ENCODE results near the gene SRGN. TPM values are rescaled to one million over a fixed set of nuclear protein-coding genes. Genes with fewer than 3 reads are reported as not detected.

The SRGN gene
- polyA plus RNA-seq, 1 donor, result 10.7 TPM

DNA sequence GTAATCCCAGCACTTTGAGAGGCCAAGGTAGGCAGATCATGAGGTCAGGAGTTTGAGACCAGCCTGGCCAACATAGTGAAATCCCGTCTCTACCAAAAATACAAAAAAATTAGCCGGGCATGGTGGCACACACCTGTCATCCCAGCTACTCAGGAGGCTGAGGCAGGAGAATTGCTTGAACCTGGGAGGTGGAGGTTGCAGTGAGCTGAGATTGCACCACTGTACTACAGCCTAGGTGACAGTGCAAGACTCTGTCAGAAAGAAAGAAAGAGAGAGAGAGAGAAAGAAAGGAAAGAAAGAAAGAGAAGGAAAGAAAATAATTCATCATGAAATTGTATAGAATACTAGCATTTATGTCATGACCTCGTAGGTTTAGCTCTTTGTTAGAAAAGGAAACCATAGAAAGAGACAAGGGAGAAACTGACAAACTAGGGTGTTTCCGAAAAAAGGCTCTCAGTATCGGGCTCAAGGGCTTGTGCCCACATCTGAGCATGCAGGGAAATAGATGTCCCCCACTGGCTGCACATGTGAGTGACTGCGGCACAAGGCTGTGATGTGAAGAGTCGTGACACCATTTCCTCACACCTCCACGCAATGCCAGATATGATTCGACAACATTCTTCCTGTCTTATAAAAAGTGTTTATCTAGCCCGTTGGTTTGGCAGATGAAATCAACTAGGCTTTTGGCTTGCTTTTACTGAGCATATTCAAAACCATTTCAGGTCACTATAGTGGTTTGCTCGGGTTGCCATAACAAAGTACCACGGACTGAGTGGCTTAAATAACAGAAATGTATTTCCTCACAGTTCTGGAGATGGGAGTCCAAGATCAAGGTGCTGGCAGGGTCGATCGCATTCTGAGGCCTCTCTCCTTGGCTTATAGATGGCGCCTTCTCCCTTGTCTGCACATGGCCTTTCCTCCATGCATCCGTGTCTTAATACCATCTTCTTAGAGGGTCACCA, 2.0 kb downstream of the SRGN start:
- DNase-seq, result no peak

DNA sequence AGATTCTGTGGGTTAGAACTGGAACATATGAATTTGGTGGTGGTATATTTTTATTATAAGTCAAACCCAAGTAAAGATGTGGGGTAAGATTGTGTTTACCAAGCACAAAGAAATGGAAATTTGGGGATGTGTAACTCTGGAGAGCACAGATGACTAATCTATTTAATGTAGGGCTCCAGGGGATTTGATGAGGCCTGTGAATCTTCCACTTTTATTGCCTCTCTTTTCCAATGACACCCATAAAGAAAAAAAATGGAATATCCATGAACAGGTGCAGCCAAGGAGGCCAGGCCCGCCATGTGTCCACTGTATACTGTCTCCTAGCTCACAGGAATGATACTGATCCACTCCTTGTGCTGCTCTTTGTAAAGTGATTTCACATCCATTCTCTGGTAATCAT, 2.8 kb downstream of the SRGN start:
- DNase-seq, result no peak

DNA sequence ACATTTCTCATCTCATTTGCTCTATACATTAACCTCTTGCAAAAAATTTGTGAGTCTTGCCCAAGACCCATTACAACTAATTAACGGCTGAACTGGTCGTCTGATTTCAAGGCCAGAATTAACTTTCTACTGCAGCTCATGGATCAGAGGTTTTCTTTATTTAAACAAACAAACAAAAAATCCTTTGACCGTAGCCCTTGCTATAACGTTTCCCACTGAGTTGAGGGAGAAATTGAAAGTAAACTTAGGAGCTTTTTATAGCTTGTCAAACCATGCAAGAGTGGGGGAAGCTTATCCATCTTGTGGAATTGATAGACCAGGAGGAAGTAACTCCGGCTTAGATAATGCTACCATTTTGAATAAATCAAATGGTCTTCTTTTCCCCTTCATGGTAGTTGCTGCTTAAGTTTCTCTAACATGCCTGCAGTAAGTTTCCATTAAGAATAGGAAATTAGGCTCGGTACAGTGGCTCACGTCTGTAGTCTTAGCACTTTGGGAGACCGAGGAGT, 3.3 kb downstream of the SRGN start:
- DNase-seq, result no peak

DNA sequence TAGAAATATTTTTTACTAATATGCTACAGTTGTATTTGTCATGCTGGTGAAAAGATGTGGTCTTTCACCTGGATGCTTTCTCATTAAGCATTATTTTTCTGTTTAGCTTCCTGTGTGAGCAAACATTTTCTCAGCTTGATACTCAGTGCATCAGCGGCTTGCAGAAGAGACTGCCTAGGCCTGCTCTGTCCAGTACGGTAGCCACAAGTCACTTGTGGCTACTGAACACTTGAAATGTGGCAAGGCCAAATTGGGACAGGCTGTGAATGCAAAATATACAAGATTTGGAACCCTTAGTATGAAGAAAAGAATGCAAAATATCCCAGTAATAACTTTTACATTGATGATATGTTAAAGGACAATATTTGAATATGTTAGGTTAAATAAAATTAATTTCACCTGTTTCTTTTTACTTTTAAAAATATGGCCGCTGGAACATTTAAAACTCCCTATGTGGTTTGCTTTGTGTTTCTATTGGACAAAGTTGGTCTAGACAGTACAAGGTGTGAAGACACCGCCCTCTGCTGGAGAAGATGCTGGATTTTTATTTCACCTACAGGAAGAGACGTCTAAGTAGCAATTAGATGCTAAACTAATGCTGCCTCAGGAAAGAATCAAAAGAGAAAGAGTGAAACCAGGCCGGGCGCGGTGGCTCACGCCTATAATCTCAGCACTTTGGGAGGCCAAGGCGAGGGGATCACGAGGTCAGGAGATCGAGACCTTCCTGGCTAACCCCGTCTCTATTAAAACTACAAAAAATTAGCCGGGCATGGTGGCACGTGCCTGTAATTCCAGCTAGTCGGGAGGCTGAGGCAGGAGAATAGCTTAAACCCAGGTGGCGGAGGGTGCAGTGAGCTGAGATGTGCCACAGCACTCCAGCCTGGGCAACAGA, 5.3 kb downstream of the SRGN start:
- DNase-seq, result peak; percentile 79

DNA sequence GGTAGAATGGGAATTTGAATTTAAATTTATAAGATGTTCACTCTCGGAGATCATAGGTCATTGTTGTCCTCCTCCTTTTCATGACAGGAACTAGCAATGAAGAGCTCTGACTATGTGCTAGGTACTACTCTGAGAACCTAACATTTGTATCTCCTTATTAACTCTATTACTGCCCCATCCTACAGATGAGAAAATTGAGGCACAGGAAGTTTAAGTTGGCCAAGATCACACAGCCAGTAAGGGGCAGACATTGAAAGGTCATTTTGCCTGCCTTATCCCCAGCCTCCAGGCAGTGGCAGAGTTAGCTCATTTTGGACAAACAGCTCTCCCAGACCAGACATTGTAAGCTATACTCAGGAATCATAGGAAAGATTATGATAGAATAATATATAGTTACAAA, 6.0 kb downstream of the SRGN start:
- DNase-seq, result no peak

DNA sequence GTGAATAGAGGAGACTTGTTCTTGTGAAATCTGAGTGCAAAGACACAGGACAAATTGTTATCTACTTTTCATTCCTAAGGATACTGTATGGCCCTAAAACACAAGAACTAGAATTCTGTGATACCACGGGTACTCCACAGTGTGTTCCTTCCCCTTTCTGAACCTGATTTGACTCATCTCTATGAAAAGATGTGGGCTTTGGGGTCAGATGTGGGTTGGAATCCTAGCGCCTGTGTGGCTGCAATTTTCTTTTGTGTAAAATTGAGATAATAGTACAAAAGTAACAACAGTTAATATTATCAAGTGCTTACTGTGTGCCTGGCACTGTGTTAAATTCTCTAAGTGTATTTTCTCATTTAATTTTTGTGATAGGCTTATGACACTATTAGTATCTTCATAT, 8.1 kb downstream of the SRGN start:
- DNase-seq, result no peak

DNA sequence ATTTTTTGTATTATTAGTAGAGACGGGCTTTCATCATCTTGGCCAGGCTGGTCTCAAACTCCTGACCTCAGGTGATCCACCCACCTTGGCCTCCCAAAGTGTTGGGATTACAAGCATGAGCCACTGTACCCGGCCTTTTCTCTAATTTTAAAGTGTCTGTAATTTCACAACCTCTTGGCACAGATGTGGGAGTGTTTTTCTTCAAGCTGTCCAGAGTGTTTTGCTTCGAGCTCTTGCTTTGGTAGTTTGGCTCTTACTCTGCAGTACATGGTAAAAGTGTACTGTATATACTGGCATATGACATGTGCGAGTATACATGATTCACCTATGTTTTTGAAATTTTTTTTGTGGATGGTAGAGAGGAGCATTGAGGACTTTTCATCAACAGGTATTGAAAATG, 9.8 kb downstream of the SRGN start:
- no peak for DNase-seq

DNA sequence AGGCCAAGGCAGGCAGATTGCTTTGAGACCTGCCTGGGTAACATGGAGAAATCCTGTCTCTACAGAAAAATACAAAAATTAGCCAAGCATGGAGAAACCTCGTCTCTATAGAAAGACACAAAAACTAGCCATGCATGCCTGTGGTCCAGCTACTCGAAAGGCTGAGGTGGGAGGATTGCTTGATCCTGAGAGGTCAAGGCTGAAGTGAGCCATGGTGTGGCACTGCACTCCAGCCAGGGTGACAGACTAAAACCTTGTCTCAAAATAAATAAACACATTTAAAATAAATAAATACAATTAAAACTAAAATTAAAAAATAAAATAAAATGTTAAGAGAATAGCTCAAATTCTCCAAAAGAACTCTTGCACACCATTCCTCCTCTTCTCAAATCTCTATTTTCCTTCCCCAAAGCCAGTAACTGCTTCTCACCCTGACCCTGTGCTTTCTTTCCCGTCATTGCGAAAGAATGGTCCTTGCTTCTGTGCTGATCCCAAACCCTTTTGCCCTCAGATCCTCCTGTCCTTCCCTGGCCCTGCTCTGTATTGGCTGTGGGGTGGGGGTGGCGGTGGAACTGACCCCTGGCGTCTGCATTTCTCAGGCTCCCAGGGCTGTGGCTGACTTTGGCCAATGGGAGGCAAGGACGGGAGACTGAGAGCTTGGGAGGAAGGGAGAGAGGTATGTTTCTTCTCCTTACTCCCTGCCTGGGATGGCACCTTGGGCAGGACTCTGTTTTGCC, 12.4 kb downstream of the SRGN start:
- no peak for DNase-seq

DNA sequence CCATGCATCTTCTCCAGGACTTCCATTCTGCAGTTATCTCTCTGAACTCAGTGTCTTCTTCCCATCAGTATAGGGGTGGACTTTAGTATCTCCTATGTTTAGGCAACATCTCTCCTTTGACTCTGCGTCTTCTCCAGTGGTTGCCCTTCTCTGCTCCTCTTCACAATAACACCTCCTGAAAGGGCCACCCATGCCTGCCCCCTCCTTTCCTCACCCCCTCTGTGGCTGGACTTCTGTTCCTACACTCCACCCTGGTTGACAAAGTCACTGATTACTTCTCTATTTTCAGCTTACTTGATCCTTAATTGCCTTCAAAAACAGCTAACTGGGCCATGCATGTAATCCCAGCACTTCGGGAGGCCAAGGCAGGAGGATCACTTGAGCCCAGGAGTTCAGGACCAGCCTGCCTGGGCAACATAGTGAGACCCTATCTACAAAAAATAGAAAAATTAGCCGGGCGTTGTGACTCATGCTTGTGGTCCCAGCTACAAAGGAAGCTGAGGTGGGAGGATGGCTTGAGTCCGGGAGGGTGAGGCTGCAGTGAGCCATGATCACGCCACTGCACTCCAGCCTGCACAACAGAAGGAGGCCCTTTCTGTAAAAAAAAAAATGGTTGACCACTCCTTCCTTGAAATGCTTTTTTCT, 13.7 kb downstream of the SRGN start:
- DNase-seq, result no peak

DNA sequence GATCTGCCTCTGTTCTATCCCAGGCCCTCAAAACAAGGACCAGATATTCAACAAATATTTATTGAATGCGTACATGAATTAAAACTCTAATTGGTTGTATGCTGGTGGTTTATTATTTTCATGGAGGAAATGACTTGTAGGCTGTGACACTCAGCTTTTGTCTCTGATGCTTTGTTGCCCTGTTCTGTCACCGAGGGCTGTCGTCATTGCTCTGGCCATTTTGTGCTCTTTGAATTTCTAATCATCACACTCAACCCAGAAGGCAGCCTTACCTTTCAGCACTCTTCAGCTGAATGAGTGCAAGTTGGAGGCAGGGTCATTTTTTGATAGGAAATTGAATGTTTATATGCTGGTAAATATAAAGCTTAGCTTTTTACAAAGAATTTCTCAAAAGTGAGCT, 14.5 kb downstream of the SRGN start:
- no peak for DNase-seq

DNA sequence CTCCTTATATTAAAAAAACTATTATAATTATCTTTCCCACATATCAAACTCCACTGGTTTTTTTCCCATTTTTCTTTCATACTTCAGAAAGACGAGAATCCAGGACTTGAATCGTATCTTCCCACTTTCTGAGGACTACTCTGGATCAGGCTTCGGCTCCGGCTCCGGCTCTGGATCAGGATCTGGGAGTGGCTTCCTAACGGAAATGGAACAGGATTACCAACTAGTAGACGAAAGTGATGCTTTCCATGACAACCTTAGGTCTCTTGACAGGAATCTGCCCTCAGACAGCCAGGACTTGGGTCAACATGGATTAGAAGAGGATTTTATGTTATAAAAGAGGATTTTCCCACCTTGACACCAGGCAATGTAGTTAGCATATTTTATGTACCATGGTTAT, 15.9 kb downstream of the SRGN start:
- DNase-seq, result no peak

DNA sequence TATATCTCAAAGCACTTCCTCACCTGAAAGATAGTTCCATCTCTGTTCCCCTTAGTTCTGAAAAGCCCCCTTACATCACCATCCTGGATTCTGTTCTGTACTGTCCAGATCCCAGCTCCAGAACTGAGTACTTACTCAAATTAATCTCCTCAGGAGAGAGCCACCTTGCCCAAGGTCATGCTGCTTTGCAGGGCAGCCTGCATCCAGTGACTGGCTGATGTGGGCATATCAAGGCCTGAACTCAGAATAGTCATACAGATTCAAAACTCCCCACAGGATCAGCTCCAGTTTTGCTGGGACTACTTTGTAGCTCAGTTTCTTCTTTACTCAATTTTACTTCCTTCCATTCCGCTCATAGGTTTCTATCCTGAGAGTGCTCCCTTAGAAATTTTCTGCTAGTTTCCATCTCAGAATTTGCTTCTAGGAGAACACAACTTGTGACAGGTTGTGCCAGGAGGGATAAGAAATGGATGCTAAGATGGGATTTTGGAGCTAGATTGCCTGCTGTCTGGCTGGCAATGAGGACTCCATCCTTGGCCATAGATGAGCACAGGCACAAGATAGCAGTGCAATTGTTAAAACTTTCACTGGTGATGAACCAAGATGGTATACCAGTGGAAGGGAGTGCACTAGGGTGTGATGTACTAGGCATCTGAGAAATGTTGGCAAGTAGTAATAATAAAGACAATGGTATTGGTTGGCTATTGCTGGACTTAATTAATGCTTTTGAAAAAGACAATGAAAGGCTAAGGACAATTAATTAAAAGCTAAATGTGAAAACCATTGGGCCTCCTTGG, 17.3 kb downstream of the SRGN start:
- DNase-seq, result no peak

DNA sequence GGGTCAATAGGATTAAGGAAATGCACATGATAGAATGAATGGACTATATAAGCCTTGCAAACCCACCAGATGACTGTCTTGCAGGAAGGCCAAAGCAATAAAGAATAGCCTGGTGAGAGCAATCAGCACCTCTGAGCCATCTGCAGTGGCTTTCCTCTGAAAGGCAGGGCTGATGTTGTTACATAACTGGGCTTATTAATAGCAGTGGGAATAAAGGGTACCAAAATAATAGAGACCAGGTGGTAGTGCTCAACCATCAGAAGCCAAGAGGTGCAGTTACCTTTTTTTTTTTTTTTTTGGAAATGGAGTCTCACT, 19.2 kb downstream of the SRGN start:
- no peak for DNase-seq

DNA sequence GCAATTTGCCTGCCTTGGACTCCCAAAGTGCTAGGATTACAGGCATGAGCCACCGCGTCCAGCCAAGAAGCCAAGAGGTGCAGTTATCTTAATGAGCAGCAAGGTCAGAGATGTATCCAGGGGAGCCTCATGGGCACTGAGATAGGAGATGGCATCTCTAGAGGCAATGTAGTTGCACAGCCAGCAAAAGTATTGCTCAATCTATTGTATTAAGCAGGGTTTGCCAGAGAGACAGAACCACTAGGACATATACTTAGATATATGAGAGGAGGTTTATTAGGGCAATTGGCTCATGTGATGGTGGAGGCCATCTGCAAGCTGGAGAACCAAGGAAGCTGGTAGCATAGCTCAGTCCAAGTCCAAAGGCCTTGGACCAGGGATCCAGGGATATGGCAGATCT, 19.8 kb downstream of the SRGN start:
- no peak for DNase-seq

DNA sequence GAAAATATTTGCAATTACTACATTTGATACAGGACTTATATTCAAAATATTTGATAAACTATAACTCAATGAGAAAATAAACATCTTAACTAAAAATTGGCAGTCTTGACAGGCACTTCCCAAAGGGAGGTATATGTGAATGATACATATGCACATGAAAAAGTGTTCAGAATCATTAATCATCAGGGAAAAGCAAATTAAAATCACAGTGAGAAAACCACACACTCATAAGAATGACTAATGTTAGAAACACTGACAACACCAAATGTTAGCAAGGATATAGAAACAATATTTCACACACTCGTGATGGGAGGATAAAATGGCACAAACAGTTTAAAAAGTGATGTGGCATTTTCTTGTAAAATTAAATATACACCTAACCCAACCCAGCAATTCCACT, 32.0 kb downstream of the SRGN start:
- no peak for DNase-seq

DNA sequence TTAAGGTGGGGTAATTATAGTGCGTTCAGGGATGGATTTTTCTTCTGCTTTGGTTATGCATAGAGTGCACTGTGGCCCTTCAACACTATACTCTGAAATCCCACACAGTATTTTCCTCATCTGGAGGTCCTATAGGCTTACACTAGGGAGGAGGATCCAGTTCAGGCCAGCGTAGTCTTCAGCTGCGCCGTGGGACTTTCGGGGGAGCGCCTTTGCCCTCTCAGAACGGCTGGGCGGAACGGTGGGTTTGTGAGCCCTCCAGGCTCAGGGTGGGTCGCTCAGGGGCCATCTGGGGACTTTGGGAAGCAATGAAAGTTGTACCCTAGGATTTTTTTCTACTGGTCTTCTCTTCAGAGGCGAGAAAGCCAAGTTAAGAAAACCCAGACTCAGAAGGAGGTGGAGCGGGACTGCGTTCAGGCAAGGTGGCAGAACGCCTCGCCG, 35.4 kb downstream of the SRGN start:
- DNase-seq, result peak; percentile 76

DNA sequence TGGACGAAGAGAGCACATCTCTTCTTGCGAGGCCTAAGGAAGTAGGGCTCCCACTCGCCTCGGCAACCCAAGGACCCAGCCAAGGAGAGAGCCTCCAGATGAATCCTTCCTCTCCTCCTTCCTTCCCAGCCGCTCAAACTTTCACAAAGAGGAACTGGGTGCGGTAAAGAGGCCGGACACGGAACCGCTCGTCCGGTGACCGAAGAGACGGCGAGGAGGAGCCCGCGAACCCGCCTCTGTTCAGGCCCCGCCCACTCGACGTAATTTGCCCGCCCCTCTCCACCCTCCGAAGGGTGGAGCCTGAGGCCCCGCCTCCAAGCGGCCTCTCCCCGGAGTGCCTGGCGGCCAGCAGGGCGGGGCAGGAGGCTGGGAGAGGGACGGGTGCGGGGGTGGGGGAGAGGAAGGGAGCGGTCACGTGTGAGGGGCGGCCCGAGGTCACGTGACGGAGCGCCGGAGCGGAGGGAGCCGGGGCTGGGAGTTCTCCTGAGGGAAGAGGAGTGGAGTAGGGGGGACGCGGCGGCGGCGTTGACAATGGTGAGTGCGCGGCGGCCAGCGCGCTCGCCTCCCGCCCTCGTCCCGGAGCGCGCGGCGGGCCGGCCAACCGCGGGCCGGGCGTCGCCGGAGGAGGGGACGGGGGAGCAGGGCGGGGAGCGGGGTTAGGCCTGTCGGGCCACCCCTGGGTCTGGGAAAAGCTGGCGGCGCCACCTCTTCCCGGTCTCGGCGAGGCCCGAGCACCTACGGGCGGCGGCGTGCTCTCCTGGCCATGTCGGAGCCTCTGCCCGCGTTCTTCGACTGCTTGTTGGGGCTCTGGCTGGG, 36.1 kb downstream of the SRGN start, which contains the start of gene VPS26A:
Gene VPS26A, plus strand, starts transcription at position 432 of the 816 bp plus-strand sequence. Its CDS starts 100 bp downstream, at position 532.
- peak; percentile 98 for DNase-seq

DNA sequence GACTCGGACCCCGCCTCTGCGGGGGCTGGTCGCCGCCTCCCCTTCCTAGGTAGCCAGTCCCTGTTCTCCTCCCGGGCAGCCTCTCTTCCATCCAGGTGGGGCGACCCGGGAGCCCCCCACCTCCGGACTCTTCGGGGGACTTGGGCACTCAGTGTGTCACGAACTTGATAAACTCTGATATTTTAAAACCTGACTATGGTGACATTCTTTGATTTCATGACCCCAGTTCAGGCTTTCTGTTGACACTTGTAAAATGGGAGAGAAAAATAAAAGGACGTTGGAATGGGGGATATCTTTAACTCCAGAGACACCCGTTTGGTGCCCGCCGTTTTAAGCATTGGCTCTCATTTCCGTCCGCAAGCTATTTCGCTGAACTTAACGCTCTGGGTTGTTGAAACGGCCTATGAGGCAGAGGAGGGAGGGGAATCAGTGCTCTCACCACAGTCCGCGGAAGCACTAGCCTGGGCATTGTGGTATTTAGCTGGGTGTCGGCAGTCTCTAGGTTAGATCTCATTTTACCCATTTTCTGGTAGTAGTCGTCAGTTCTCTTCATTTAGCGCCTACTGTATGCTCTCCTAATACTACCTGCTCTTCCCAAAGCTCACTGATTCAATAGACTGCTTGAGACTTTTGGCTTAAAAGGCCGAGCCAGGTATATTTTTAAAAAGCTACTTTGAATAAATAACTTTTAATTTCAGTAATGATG, 36.8 kb downstream of the SRGN start:
- peak; percentile 65 for DNase-seq

DNA sequence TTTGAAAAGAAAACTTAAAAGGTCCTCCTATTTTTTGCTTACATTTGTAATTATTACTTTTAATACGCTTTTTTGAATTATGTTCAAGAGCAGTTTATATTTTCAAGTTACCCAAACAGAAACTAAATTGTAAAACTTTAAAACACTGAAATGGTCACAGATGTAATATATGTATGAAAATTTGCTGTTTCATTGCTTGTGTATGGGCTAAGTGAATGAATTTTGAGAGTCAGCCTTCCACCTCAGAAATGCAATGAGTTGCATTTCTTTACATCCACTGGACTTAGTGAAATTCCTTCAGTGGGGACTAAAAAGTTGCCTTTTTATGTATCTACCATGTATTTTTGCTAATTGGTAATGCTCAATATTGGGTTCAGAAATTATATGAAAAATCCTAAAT, 37.7 kb downstream of the SRGN start:
- no peak for DNase-seq
